ENCODE data around the gene C6orf120. TPM values are rescaled to one million over a fixed set of nuclear protein-coding genes. Genes with fewer than 3 reads are reported as not detected.

Gene C6orf120
- 14.0 TPM for total RNA-seq
- long read RNA-seq, transcript C6orf120-201 (1 exons, 2,667 nt): major isoform, 57 of 57 reads
- long read RNA-seq, partial matches to known transcripts: 0 of 57 reads
- long read RNA-seq, other reads (novel, unspliced or antisense): 0 of 57 reads

GRCh38 chr6:169701954-169702839, at the start of gene C6orf120, which contains the start of gene WDR27:
Gene C6orf120, plus strand, starts transcription at chr6:169702126. Its CDS starts 334 bp downstream, at chr6:169702460.
Gene WDR27, minus strand, starts transcription at chr6:169702029. Its CDS starts 13,024 bp downstream, at chr6:169689005.
- DNase-seq: peak; percentile 96
- H3K4me3 ChIP-seq: peak within 1 kb of the TSS; percentile 96
- no peaks in the 10 kb centered on the region for H3K9me3 ChIP-seq (replicated peaks)
- peaks cover 59% of the 10 kb centered on the region for H3K4me1 ChIP-seq
- H3K36me3 ChIP-seq: peaks cover 14% of the 10 kb centered on the region
- H3K27ac ChIP-seq (replicated peaks): peak within 1 kb of the TSS; percentile 96
- H3K27me3 ChIP-seq (ENCODE audit: low read depth): no peaks in the 10 kb centered on the region
- intact Hi-C loops (cut with micrococcal nuclease): no loop called here
- TF ChIP-seq CTCF (IDR thresholded peaks at IDR 0.05; ENCODE audit: borderline replicate concordance): peak; percentile 14

GRCh38 chr6:169652896-169653295, 49.0 kb upstream of the C6orf120 start:
- Histone ChIP-seq H3K9me3 (replicated peaks) (no peaks in the 10 kb centered on the region), H3K27ac (replicated peaks) (no peak overlapping the region), H3K4me3 (no peak overlapping the region), H3K27me3 (ENCODE audit: low read depth) (no peaks in the 10 kb centered on the region), H3K4me1 (peaks cover 8% of the 10 kb centered on the region), H3K36me3 (peaks cover 2% of the 10 kb centered on the region)
- DNase-seq: no peak
- intact Hi-C loops (cut with micrococcal nuclease): no loop called here
- TF ChIP-seq CTCF (IDR thresholded peaks at IDR 0.05; ENCODE audit: borderline replicate concordance): no peak

GRCh38 chr6:169653691-169654090, 48.2 kb upstream of the C6orf120 start:
- H3K9me3 ChIP-seq (replicated peaks): no peaks in the 10 kb centered on the region
- H3K27me3 ChIP-seq (ENCODE audit: low read depth): no peaks in the 10 kb centered on the region
- H3K4me3 ChIP-seq: peak overlapping the region; percentile 68
- no peak for DNase-seq
- intact Hi-C loops (cut with micrococcal nuclease): no loop called here
- no peak for TF ChIP-seq CTCF (IDR thresholded peaks at IDR 0.05; ENCODE audit: borderline replicate concordance)
- H3K27ac ChIP-seq (replicated peaks): peak overlapping the region; percentile 79
- H3K36me3 ChIP-seq: peaks cover 5% of the 10 kb centered on the region
- peaks cover 8% of the 10 kb centered on the region for H3K4me1 ChIP-seq

GRCh38 chr6:169654598-169655391, 47.1 kb upstream of the C6orf120 start:
- no peaks in the 10 kb centered on the region for H3K9me3 ChIP-seq (replicated peaks)
- H3K4me3 ChIP-seq: peak overlapping the region; percentile 68
- peak; percentile 27 for TF ChIP-seq CTCF (IDR thresholded peaks at IDR 0.05; ENCODE audit: borderline replicate concordance)
- H3K27ac ChIP-seq (replicated peaks): peak overlapping the region; percentile 79
- H3K27me3 ChIP-seq (ENCODE audit: low read depth): no peaks in the 10 kb centered on the region
- H3K4me1 ChIP-seq: peaks cover 8% of the 10 kb centered on the region
- peak; percentile 66 for DNase-seq
- intact Hi-C loops (cut with micrococcal nuclease): no loop called here
- H3K36me3 ChIP-seq: peaks cover 10% of the 10 kb centered on the region

- Histone ChIP-seq H3K36me3 (peaks cover 15% of the 10 kb centered on the region), H3K4me1 (peaks cover 8% of the 10 kb centered on the region), H3K4me3 (no peak overlapping the region), H3K27ac (replicated peaks) (no peak overlapping the region), H3K9me3 (replicated peaks) (no peaks in the 10 kb centered on the region), H3K27me3 (ENCODE audit: low read depth) (no peaks in the 10 kb centered on the region)
- intact Hi-C loops (cut with micrococcal nuclease): no loop called here
- DNase-seq: no peak
- no peak for TF ChIP-seq CTCF (IDR thresholded peaks at IDR 0.05; ENCODE audit: borderline replicate concordance)
These were observed 45.2 kb upstream of the C6orf120 start for GRCh38 chr6:169656546-169657283.

All from left ventricle myocardium inferior (tissue), 1 donor.